ENCODE results near the gene GMDS. TPM values are rescaled to one million over a fixed set of nuclear protein-coding genes. Genes with fewer than 3 reads are reported as not detected.
A peak's percentile ranks its signal among the peaks of the same experiment; 100 is the strongest.

GMDS gene
- total and polyA plus RNA-seq, 2 experiments from 2014 or later, result 6.3 to 17.7 TPM

DNA sequence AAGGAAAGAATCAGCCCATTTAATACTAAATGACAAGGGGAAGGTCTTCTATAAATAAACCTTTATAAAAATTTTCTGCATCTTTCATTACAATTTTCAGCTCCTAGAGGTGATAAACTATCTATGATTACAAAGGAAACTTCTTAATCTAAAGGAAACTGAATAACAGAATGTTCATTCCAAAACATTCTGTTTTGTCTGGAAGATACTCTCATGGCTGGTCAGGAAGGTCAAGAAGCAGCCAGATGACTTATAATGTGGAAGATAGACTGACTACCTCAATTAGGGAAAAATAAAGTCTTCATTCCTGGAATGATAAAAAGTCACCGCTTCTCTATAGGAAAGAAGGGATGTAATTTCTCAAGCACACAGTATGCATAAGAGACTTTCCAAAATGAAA is 131.3 kb downstream of the GMDS start:
- H3K4me1 ChIP-seq (ENCODE audit: low read depth), result peaks cover 1% of the 10 kb centered on the region
- H3K36me3 ChIP-seq, result no peaks in the 10 kb centered on the region
- no peak for TF ChIP-seq CTCF (IDR thresholded peaks at IDR 0.05; ENCODE audit: low read depth, low read length)
- no peaks in the 10 kb centered on the region for H3K9me3 ChIP-seq (ENCODE audit: low read depth)
- no peak overlapping the region for H3K27ac ChIP-seq
- DNase-seq (ENCODE audit: low read depth in 1 of 2, low spot score in 1 of 2), result no peak
- no peaks in the 10 kb centered on the region for H3K27me3 ChIP-seq
- H3K4me3 ChIP-seq, result no peak overlapping the region

DNA sequence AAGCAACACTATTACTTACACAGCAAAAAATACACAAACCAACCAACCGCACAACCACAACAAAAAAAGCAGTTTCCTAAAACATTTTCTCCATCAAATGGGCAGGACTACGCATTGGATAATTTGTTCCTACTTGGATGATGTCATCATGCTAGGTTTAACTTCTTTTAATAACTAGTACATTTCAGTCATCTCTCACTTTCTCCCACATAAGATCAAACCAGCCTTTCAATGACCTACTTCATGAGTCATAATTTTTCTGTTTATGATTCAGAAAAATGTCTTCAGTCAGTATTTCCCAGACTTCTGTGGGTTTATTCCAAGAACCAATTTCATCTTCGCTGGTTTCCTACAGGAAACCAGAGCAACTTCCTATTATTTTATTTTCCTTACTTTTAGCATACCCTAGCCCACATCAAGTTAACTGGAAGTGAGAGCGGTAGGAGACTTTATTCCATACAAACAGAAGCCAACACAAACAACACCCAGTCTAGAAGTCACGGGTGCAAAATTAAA is 134.2 kb downstream of the GMDS start:
- DNase-seq (ENCODE audit: low read depth in 1 of 2, low spot score in 1 of 2), result peak in 1 of 2 donors; percentile 82

GRCh38 chr6:2110504-2110903 is 134.9 kb downstream of the GMDS start:
- H3K27me3 ChIP-seq, result no peaks in the 10 kb centered on the region
- no peak for TF ChIP-seq CTCF (IDR thresholded peaks at IDR 0.05; ENCODE audit: low read depth, low read length)
- no peak overlapping the region for H3K4me3 ChIP-seq

More for the DNA sequence above, 134.2 kb downstream of the GMDS start:
- Histone ChIP-seq H3K27me3 (no peaks in the 10 kb centered on the region), H3K4me1 (ENCODE audit: low read depth) (peaks cover 7% of the 10 kb centered on the region), H3K9me3 (ENCODE audit: low read depth) (no peaks in the 10 kb centered on the region), H3K4me3 (no peak overlapping the region), H3K27ac (no peak overlapping the region), H3K36me3 (no peaks in the 10 kb centered on the region)
- TF ChIP-seq CTCF (IDR thresholded peaks at IDR 0.05; ENCODE audit: low read depth, low read length), result no peak

GRCh38 chr6:2109796-2110195 is 135.6 kb downstream of the GMDS start:
- Histone ChIP-seq H3K36me3 (no peaks in the 10 kb centered on the region), H3K27me3 (no peaks in the 10 kb centered on the region), H3K4me1 (ENCODE audit: low read depth) (peaks cover 7% of the 10 kb centered on the region), H3K27ac (no peak overlapping the region), H3K4me3 (no peak overlapping the region), H3K9me3 (ENCODE audit: low read depth) (no peaks in the 10 kb centered on the region)
- no peak for DNase-seq (ENCODE audit: low read depth in 1 of 2, low spot score in 1 of 2)
- no peak for TF ChIP-seq CTCF (IDR thresholded peaks at IDR 0.05; ENCODE audit: low read depth, low read length)

More at GRCh38 chr6:2110504-2110903, 134.9 kb downstream of the GMDS start:
- peak in 1 of 2 donors; percentile 24 for DNase-seq (ENCODE audit: low read depth in 1 of 2, low spot score in 1 of 2)
- Histone ChIP-seq H3K9me3 (ENCODE audit: low read depth) (no peaks in the 10 kb centered on the region), H3K4me1 (ENCODE audit: low read depth) (peaks cover 7% of the 10 kb centered on the region), H3K27ac (no peak overlapping the region), H3K36me3 (no peaks in the 10 kb centered on the region)

DNA sequence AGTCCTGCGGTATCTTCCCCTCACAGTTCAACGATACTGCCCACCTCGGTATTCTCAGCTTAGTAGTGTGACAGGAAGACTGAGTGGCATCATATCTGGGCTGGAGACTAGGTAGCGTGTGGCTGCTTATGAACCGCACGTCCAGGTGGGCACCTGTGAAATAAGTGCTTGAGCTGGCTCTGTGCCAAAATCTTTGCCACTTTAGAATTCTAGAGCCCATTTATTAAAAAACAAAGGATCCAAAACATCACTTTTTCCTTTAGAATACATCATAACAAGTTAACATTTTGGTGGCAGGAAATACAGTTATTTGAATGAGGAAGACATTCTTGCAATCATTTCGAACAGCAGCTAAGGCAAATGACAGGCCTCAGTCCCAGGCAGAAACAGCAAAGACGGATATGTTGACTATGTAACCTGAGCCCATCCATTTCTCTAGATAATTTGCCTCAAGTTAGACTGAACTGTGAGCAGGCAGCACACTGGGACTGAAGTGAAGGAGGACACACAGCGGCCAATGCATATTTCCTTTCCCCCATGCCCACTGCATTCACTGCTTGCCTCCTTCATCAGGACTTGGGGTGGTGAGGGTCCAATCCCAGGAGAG is 136.6 kb downstream of the GMDS start:
- H3K4me3 ChIP-seq, result no peak overlapping the region
- H3K27ac ChIP-seq, result no peak overlapping the region
- no peak for TF ChIP-seq CTCF (IDR thresholded peaks at IDR 0.05; ENCODE audit: low read depth, low read length)
- H3K9me3 ChIP-seq (ENCODE audit: low read depth), result no peaks in the 10 kb centered on the region
- H3K36me3 ChIP-seq, result no peaks in the 10 kb centered on the region
- peaks cover 7% of the 10 kb centered on the region for H3K4me1 ChIP-seq (ENCODE audit: low read depth)
- DNase-seq (ENCODE audit: low read depth in 1 of 2, low spot score in 1 of 2), result peak in 1 of 2 donors; percentile 29
- H3K27me3 ChIP-seq, result no peaks in the 10 kb centered on the region
